DMS153 (cell line): Measurements from ENCODE around the gene CPNE4.

Experiments
- DNase-seq: peaks from one replicate; lab custom pipeline; 2025; lab: John Stamatoyannopoulos, UW

Gene CPNE4

GRCh38 chr3:131735116-131735515, 299.7 kb downstream of the CPNE4 start:
- DNase-seq = no peak

- DNase-seq = no peak
These were observed 301.6 kb downstream of the CPNE4 start for GRCh38 chr3:131733086-131733841.

- no peak for DNase-seq
These were observed 303.1 kb downstream of the CPNE4 start for GRCh38 chr3:131731709-131732108.

- DNase-seq = no peak
These were observed 304.2 kb downstream of the CPNE4 start for GRCh38 chr3:131730581-131730980.

GRCh38 chr3:131729643-131730017, 305.2 kb downstream of the CPNE4 start:
- no peak for DNase-seq

GRCh38 chr3:131728898-131729642, 305.7 kb downstream of the CPNE4 start:
- DNase-seq = peak; percentile 18

- DNase-seq = no peak
These were observed 309.4 kb downstream of the CPNE4 start for GRCh38 chr3:131725414-131725813.

GRCh38 chr3:131723343-131723742, 311.5 kb downstream of the CPNE4 start:
- DNase-seq = no peak

- no peak for DNase-seq
These were observed 317.3 kb downstream of the CPNE4 start for GRCh38 chr3:131717493-131717892.

- no peak for DNase-seq
These were observed 317.9 kb downstream of the CPNE4 start for GRCh38 chr3:131716943-131717342.

- no peak for DNase-seq
These were observed 318.8 kb downstream of the CPNE4 start for GRCh38 chr3:131716007-131716406.

GRCh38 chr3:131714585-131715220, 320.1 kb downstream of the CPNE4 start:
- DNase-seq = no peak

- DNase-seq = no peak
These were observed 321.2 kb downstream of the CPNE4 start for GRCh38 chr3:131713416-131714123.

- DNase-seq = no peak
These were observed 322.2 kb downstream of the CPNE4 start for GRCh38 chr3:131712662-131713061.

GRCh38 chr3:131711114-131711768, 323.6 kb downstream of the CPNE4 start:
- no peak for DNase-seq

- DNase-seq = no peak
These were observed 326.6 kb downstream of the CPNE4 start for GRCh38 chr3:131708241-131708640.

GRCh38 chr3:131705558-131706051, 329.2 kb downstream of the CPNE4 start:
- DNase-seq = no peak

GRCh38 chr3:131705099-131705498, 329.7 kb downstream of the CPNE4 start:
- no peak for DNase-seq

GRCh38 chr3:131704098-131704497, 330.7 kb downstream of the CPNE4 start:
- DNase-seq = no peak

GRCh38 chr3:131702146-131702545, 332.7 kb downstream of the CPNE4 start:
- DNase-seq = no peak

- DNase-seq = no peak
These were observed 333.6 kb downstream of the CPNE4 start for GRCh38 chr3:131701153-131701770.
